Keratinocyte (primary cell): Measurements from ENCODE around the gene PCP2. TPM values are rescaled to one million over a fixed set of nuclear protein-coding genes. Genes with fewer than 3 reads are reported as not detected.

Experiments used
- DNase-seq: peaks from one replicate; pipeline ENCODE4 v3.0.0-alpha.2; 2011; ENCODE audit warnings: low read depth, missing footprints, low spot score
- FAIRE-seq: peaks from 2 replicates; lab custom pipeline; 2011; peaks lifted over from hg19 to GRCh38; lab: Jason Lieb, UNC
- H2AFZ ChIP-seq: 2 replicates; pipeline ENCODE4 v1.6.0; 2012; ENCODE audit warnings: low read length, control low read depth, inconsistent platforms; ENCODE audit not compliant: control insufficient read depth
- H3K27ac ChIP-seq: 2 replicates; pipeline ENCODE4 v1.5.1; 2011; ENCODE audit warnings: low read length; ENCODE audit not compliant: control insufficient read depth, insufficient read depth
- H3K27me3 ChIP-seq: 3 replicates; pipeline ENCODE4 v1.6.0; 2011; ENCODE audit warnings: low read length; ENCODE audit not compliant: control insufficient read depth, insufficient read depth; ENCODE audit errors: extremely low read depth
- H3K36me3 ChIP-seq, 2 experiments: 2 replicates in 1 of 2; 3 replicates in 1 of 2; pipeline ENCODE4 v1.5.1; 2011; ENCODE audit warnings: low read length in 2 of 2, mild to moderate bottlenecking in 1 of 2; ENCODE audit not compliant: control insufficient read depth in 2 of 2, insufficient read depth in 2 of 2; ENCODE audit errors: extremely low read depth in 1 of 2
- H3K4me1 ChIP-seq: 3 replicates; pipeline ENCODE4 v1.5.1; 2011; ENCODE audit warnings: low read length; ENCODE audit not compliant: control insufficient read depth, insufficient read depth; ENCODE audit errors: extremely low read depth
- H3K4me2 ChIP-seq: 3 replicates; pipeline ENCODE4 v1.6.0; 2011; ENCODE audit warnings: low read depth, low read length; ENCODE audit not compliant: control insufficient read depth, insufficient read depth; ENCODE audit errors: extremely low read depth
- H3K4me3 ChIP-seq, 3 experiments: fragments of 200-600 bp in 1 of 3; sonication (generic) in 1 of 3; 2 replicates in 2 of 3; 3 replicates in 1 of 3; pipeline ENCODE4 v1.5.1; 2011 to 2016; ENCODE audit warnings: low read length in 3 of 3, mild to moderate bottlenecking in 3 of 3, control low read depth in 2 of 3, inconsistent platforms in 1 of 3, low read depth in 1 of 3, mixed read lengths in 1 of 3, mixed run types in 1 of 3, moderate library complexity in 1 of 3; ENCODE audit not compliant: control insufficient read depth in 2 of 3, insufficient read depth in 2 of 3; ENCODE audit errors: extremely low read depth in 1 of 3
- H3K79me2 ChIP-seq: 2 replicates; pipeline ENCODE4 v1.6.0; 2012; ENCODE audit warnings: low read length; ENCODE audit not compliant: control insufficient read depth, insufficient read depth
- H3K9ac ChIP-seq: 3 replicates; pipeline ENCODE4 v1.6.0; 2011; ENCODE audit warnings: low read length; ENCODE audit not compliant: control insufficient read depth, insufficient read depth; ENCODE audit errors: extremely low read depth
- H3K9me1 ChIP-seq: 3 replicates; pipeline ENCODE4 v1.6.0; 2011; ENCODE audit warnings: low read length; ENCODE audit not compliant: control insufficient read depth, insufficient read depth; ENCODE audit errors: extremely low read depth
- H3K9me3 ChIP-seq: 2 replicates; pipeline ENCODE4 v1.5.1; 2012; ENCODE audit warnings: low read depth, low read length; ENCODE audit not compliant: control insufficient read depth
- H4K20me1 ChIP-seq: 3 replicates; pipeline ENCODE4 v1.6.0; 2011; ENCODE audit warnings: low read length; ENCODE audit not compliant: control insufficient read depth, insufficient read depth; ENCODE audit errors: extremely low read depth
- EZH2 ChIP-seq: IDR thresholded peaks from one replicate; pipeline ENCODE4 v1.6.1; 2012; ENCODE audit warnings: inconsistent platforms, mild to moderate bottlenecking, low read length, moderate library complexity
- dilution Hi-C: fragments of 300-500 bp; cut with MboI; formaldehyde crosslinking; loops from one replicate; pipeline ENCODE4 v1.7.0; 2020; ENCODE audit warnings: low sequenced_read_pairs; ENCODE audit not compliant: extremely low pct_ligation_motif_present
- polyA plus RNA-seq, 5 experiments: library from polyadenylated mRNA; depleted of rRNA in 3 of 5; stranded (reverse) in 3 of 5; stranded (forward) in 1 of 5; unstranded in 1 of 5; fragments of >200 nt; gene quantifications; 1 replicate in 1 of 5; 2 replicates in 3 of 5; 3 replicates in 1 of 5; pipeline versions ENCODE4 v1.2.1 to v1.2.3, GENCODE V29; 2011 to 2012; ENCODE audit warnings: missing spikeins in 2 of 5, low read depth in 1 of 5, low replicate concordance in 1 of 5
- TF ChIP-seq, protein P1 (sequence below), 3 experiments: IDR thresholded peaks in 1 of 3; conservative IDR thresholded peaks in 1 of 3; optimal IDR thresholded peaks in 1 of 3; 2 replicates in 2 of 3; 3 replicates in 1 of 3; pipeline versions ENCODE3 to v1.5.1; 2011; ENCODE audit warnings: low read length in 3 of 3, mild to moderate bottlenecking in 3 of 3, moderate library complexity in 2 of 3, control low read depth in 1 of 3, inconsistent platforms in 1 of 3; ENCODE audit not compliant: insufficient read depth in 2 of 3; ENCODE audit errors: extremely low read depth in 1 of 3

The PCP2 gene
- polyA plus RNA-seq, 1 donor (not counting 4 experiments of a cell fraction or from before 2014, with no cell fraction given), result not detected

GRCh38 chr19:7622933-7623685 lies 10.4 kb downstream of the PCP2 start:
- Histone ChIP-seq H3K36me3 (peaks cover 19 to 22% of the 10 kb centered on the region in 2 experiments), H3K4me2 (no peak overlapping the region), H3K4me1 (peaks cover 2% of the 10 kb centered on the region), H3K9me3 (no peaks in the 10 kb centered on the region), H3K27ac (no peak overlapping the region), H3K79me2 (peaks cover 25% of the 10 kb centered on the region), H3K4me3 (no peak overlapping the region), H2AFZ (no peak overlapping the region), H3K9me1 (no peaks in the 10 kb centered on the region), H4K20me1 (no peaks in the 10 kb centered on the region), H3K9ac (no peak overlapping the region), H3K27me3 (no peaks in the 10 kb centered on the region)
- no peak for FAIRE-seq
- dilution Hi-C loops, result no loop called here
- DNase-seq, result no peak
- no peak for TF ChIP-seq EZH2
- TF ChIP-seq, protein P1, sequence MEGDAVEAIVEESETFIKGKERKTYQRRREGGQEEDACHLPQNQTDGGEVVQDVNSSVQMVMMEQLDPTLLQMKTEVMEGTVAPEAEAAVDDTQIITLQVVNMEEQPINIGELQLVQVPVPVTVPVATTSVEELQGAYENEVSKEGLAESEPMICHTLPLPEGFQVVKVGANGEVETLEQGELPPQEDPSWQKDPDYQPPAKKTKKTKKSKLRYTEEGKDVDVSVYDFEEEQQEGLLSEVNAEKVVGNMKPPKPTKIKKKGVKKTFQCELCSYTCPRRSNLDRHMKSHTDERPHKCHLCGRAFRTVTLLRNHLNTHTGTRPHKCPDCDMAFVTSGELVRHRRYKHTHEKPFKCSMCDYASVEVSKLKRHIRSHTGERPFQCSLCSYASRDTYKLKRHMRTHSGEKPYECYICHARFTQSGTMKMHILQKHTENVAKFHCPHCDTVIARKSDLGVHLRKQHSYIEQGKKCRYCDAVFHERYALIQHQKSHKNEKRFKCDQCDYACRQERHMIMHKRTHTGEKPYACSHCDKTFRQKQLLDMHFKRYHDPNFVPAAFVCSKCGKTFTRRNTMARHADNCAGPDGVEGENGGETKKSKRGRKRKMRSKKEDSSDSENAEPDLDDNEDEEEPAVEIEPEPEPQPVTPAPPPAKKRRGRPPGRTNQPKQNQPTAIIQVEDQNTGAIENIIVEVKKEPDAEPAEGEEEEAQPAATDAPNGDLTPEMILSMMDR (optimal IDR thresholded peaks at IDR 0.05 in 1 of 3, IDR thresholded peaks at IDR 0.05 in 1 of 3, conservative IDR thresholded peaks at IDR 0.05 in 1 of 3; ENCODE audit: extremely low read depth in 1 of 3, insufficient read depth in 2 of 3, low read length in 3 of 3), result no peak

DNA sequence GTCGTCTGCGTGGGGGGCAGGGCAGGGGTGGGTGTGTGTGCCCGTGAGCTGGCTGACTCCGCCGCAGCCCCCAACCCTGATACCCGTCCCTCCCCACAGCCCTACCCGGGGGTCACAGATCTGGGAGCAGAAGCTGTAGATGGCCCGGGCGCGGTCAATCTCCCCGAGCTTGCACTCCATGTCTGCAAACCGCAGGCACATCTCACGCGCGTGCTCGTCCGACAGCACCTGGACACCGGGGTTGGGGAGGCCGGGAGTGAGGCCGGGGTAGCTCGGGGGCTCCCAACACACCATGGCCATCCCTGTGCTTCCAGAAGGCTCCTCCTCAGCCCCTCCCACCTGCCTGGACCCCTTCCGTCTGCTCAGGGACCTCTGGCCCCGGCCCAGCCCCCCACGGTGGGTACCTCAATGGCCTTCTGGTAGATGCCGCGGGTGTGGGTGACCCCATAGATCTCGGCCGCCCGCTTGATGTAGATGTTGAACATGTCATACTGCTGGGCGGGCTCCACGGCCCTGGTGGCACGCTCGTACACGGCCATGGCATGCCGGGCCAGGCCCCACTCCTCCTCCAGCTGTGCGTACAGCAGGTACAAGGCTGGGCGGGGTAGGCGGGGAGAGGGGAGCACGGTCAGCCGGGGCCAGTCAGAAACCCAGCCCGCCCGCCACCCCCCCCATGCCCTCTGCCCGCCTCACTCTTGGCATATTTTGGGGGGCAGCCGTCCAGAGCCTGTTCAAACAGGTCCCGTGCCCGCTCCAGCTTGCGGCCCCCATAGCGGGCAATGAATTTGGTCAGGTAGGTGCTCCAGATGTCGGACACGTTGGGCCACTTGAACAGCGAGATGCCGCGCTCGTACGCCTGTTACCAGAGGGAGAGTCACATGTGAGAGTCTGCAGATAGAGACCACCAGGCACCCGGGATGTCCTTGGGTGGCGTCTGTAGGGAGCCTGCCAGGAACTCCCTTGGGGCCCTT lies 12.8 kb downstream of the PCP2 start:
- H3K4me1 ChIP-seq, result no peaks in the 10 kb centered on the region

More for the DNA sequence above, 12.8 kb downstream of the PCP2 start:
- H4K20me1 ChIP-seq, result no peaks in the 10 kb centered on the region
- no peak overlapping the region for H3K4me3 ChIP-seq
- H3K27ac ChIP-seq, result no peak overlapping the region
- H3K79me2 ChIP-seq, result peaks cover 1% of the 10 kb centered on the region
- no peak overlapping the region for H3K9ac ChIP-seq
- TF ChIP-seq, protein P1 (optimal IDR thresholded peaks at IDR 0.05 in 1 of 3, IDR thresholded peaks at IDR 0.05 in 1 of 3, conservative IDR thresholded peaks at IDR 0.05 in 1 of 3; ENCODE audit: extremely low read depth in 1 of 3, insufficient read depth in 2 of 3, low read length in 3 of 3), result no peak
- no peak for TF ChIP-seq EZH2
- H3K9me3 ChIP-seq, result no peaks in the 10 kb centered on the region
- no peaks in the 10 kb centered on the region for H3K9me1 ChIP-seq
- dilution Hi-C loops, result no loop called here
- H3K27me3 ChIP-seq, result no peaks in the 10 kb centered on the region
- no peak overlapping the region for H2AFZ ChIP-seq
- DNase-seq (no peak), FAIRE-seq (no peak)
- no peak overlapping the region for H3K4me2 ChIP-seq
- H3K36me3 ChIP-seq, result peaks cover 18% of the 10 kb centered on the region in 2 experiments
